ENCODE results near the gene SLC35E1.
"Not testable (repeated sequence)": the region's sequence is repeated elsewhere in the genome, so short reads cannot be mapped to it uniquely, and the experiment has no call there.

Gene SLC35E1

GRCh38 chr19:16520074-16520973 lies 51.9 kb downstream of the SLC35E1 start:
- no peak for DNase-seq

DNA sequence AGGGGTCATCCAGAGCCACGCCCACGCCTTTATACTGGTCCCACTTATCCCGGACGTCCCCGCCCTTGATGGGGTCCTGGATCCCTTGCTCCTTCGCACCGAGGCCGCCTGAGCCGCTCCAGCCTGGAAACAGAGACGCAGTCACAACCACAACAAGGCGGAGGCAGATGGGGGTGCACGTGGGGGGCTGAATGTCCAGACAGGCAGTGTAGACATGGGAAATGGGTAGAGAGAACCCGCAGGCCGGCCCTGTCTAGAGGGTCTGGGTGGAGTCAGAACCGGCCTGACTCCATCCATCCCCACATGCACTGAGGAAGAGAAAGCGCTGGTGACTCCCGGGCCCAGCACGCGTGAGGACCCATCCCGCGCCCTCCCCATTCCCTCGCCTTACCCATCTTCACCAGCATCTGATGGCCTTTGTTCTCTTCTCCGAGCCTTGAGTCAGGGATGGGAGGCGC lies 53.0 kb downstream of the SLC35E1 start:
- no peak for DNase-seq

- no peak for DNase-seq
These were observed 53.6 kb downstream of the SLC35E1 start for GRCh38 chr19:16518483-16519229.

DNA sequence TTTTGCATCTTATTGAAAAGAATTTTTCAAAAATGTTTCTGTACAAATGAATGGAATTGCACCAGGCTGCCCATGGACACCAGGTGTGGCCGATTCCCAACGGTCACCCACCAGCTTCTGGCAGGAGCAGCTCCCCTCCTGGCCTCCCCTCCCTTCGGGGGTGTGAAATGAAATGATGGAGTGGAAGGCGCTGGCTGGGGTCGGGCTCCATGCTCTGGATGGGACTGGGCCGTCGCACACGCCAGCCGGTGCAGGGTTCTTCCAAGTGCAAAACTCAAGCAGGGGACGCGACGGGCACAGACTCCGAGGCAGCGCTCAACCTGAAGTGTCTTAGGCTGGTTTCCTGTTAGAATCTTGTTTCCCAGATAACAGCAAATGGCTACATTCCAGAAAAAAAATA lies 54.2 kb downstream of the SLC35E1 start:
- DNase-seq = no peak

DNA sequence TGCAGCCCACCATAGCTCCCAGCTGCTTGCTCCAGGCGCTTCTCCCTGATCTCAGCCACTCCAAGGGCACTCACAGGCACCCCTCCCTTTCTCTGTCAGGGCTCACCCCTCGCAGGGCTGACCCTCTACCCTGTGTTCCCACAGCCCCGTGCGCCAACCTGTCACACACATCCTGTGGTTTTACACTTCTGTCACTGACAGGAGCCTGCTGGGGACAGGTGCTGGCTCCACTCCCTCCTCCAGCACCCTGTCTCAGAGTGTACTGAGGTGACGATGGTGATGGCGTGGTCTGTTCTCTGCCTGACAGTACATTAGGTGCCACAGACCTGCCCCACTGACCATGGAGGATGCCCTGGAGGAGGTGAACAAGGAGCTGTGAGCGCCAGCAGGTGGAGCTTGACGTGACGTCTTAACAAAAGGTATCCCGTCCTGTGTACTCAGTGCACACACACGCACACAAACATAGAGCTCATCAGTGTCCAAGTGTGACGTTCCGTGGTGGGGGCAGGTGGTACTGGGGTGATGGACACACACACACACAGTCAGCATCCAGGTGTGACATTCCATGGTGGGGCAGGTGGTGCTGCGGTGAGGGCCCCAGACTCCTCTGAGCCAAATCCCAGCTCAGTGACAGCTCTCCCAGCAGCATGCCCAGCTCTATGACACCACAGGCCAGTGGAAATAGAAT lies 55.1 kb downstream of the SLC35E1 start:
- DNase-seq = no peak

DNA sequence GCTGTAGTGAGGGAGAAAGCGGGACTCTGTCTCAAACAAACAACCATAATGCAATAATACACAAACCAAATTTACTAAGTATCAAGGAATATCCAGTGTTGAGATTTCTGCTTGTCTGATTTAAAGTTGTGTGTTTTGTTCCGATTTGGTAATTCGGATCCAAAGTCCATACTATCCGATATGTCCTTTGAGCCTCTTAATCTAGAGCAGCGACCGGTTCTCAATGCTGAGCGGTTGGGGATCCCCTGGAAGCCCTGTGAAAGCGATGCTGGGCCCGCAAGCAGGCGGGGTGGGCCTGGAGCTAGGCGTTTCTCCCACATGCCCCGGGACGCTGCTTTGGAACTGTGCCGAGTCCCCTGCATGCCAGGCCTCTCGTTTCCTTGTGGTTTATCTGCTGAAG lies 55.8 kb downstream of the SLC35E1 start:
- DNase-seq = no peak

DNA sequence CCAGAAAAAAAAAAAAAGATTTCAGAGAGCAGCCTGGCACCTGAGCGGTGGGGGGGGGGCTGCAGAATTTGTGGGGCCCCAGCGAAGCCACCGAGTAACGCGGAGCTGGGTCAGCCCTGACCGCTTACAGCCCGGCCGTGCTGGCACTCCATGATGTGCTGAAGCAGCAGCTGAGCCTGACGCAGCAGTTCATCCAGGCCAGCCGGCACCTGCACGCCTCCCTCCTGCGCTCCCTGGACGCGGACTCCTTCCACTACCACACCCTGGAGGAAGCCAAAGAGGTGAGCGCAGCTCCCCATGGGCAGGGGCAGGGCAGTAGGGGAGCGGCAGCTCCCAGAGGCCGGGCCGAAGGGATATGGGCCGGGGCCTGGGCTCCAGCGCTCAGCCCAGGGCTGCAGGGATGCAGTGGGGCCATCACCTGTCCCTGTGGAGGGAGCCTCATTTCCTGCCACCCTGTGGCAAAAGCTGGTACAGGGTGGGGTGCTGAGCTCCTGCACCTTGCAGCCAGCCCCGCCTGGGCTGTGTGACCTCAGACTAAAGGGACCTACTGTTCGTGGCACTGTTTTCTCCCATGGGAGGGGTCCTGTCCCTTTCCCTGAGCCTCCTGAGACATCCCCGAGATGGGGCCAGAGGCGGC lies 57.7 kb downstream of the SLC35E1 start:
- no peak for DNase-seq

GRCh38 chr19:16512611-16513010 lies 59.6 kb downstream of the SLC35E1 start:
- DNase-seq = not testable (repeated sequence)

DNA sequence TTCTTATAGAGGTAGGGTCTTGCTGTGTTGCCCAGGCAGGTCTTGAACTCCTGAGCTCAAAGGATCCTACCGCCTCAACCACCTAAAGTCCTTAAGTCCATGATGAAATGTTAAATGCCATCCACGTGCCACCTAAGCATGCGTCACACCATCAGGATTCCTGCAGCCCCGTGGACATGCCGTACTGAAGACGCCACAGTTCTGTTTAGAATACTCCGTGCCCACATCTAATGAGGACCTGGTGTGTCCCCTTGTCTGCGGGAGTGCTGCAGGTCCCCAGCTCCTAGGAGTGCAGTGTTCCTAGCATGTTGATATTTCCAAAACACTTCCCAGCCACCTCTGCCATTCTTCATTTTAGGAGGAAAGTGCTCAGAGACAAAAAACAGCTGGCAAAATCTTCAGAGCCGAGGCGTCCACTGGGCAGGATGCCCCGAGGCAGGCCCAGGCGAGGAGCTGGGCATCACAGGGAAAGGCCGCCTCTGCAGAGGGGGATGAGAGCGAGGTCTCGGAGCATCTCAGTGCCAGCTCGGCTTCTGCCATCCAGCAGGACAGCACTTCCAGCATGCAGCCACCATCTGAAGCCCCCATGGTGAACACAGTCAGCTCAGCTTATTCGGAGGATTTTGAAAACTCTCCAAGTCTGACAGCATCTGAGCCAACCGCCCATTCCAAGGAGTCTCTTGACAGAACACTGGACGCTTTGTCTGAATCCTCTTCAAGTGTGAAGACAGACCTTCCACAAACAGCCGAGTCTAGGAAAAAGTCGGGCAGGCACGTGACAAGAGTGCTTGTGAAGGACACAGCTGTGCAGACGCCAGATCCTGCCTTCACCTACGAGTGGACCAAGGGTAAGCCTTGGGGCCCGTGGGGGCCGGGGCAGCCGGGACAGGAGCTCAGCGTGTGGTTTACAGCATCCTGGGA lies 62.8 kb downstream of the SLC35E1 start:
- DNase-seq = no peak

- DNase-seq = no peak
These were observed 63.7 kb downstream of the SLC35E1 start for GRCh38 chr19:16508546-16508945.

DNA sequence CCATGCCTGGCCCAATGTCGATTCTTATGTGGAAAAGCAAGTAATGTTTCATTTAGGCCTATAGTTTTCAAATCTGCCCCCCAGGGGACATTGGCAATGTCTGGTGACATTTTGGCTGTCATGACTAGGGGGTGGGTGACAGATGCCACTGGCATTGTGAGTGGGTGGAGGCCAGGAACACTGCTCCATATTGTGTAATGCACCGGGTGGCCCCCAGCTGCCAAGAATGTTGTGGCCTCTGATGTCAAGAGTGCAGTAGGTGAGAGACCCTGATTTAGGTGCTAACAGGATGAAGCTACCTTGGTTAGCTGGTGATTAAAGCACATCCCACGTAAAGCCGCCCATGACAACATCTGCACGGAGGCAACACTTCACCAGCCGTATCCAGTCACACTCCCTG lies 65.3 kb downstream of the SLC35E1 start:
- no peak for DNase-seq

GRCh38 chr19:16506161-16506560 lies 66.1 kb downstream of the SLC35E1 start:
- DNase-seq = not testable (repeated sequence)

DNA sequence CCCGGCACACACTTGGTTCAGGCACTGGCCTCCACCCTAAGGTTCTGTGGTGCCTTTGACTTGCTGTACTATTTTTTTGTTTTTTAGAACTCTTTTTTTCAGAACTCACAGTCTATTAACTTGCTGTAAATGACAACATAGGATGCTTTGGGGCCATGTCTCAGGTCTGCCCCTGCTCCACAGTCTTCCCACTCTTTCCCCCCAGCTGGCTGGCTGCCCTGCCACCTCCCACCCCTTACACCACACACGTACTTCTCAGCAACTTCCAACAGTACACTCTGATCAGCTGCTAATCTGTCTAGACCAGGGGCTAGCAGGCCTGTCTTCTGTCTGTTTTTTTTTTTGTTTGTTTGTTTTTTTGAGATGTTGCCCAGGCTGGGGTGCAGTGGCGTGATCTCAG lies 67.9 kb downstream of the SLC35E1 start:
- no peak for DNase-seq

Measured in stimulated activated CD4-positive, alpha-beta T cell treated with anti-CD3 and anti-CD28 coated beads, Interleukin-12 subunit alpha, Interleukin-12 subunit beta, amount 100 ng/mL, for 4 hours (primary cell).